H1 (cell line): ENCODE measurements around the gene PLLP. TPM values are rescaled to one million over a fixed set of nuclear protein-coding genes. Genes with fewer than 3 reads are reported as not detected.

Experiments
- CTCF ChIA-PET: fragments of 300-600 bp; sonication (Branson Sonifier 250); formaldehyde crosslinking; loops from one replicate; lab custom pipeline; 2021; ENCODE audit not compliant: partially characterized antibody; lab: Charles Lee
- POLR2A ChIA-PET: fragments of 300-600 bp; sonication (Branson Sonifier 250); formaldehyde crosslinking; loops from one replicate; lab custom pipeline; 2021; ENCODE audit warnings: inconsistent platforms; ENCODE audit not compliant: partially characterized antibody; lab: Charles Lee
- DNase-seq, 2 experiments: peaks; one replicate each; pipeline versions ENCODE4 v3.0.0 to v3.0.0-alpha.2; 2010 to 2022; ENCODE audit warnings: low spot score in 2 of 2, low read depth in 1 of 2, mixed read lengths in 1 of 2
- FAIRE-seq: peaks from 2 replicates; lab custom pipeline; 2011; peaks lifted over from hg19 to GRCh38; lab: Jason Lieb, UNC
- H2AFZ ChIP-seq: 2 replicates; pipeline ENCODE4 v1.8.1; 2012; ENCODE audit warnings: low read length, inconsistent platforms
- H2AK5ac ChIP-seq: 2 replicates; pipeline ENCODE4 v1.6.1; 2013; ENCODE audit warnings: low read depth, low read length
- H2BK120ac ChIP-seq: replicated peaks from 2 replicates; pipeline ENCODE3; 2013; ENCODE audit warnings: low read depth, low read length, inconsistent platforms
- H2BK12ac ChIP-seq: 2 replicates; pipeline ENCODE4 v1.6.1; 2013; ENCODE audit warnings: low read depth, low read length
- H2BK15ac ChIP-seq: 2 replicates; pipeline ENCODE4 v1.6.1; 2013; ENCODE audit warnings: low read length
- H2BK20ac ChIP-seq: 2 replicates; pipeline ENCODE4 v1.6.1; 2013; ENCODE audit warnings: low read length
- H2BK5ac ChIP-seq: 2 replicates; pipeline ENCODE4 v1.6.1; 2013; ENCODE audit warnings: low read depth, low read length
- H3K14ac ChIP-seq: 2 replicates; pipeline ENCODE4 v1.6.1; 2013; ENCODE audit warnings: inconsistent platforms; ENCODE audit not compliant: insufficient read length
- H3K18ac ChIP-seq: 2 replicates; pipeline ENCODE4 v1.6.1; 2013; ENCODE audit warnings: low read length; ENCODE audit errors: extremely low read depth
- H3K23ac ChIP-seq: 2 replicates; pipeline ENCODE4 v1.6.1; 2013; ENCODE audit warnings: inconsistent platforms; ENCODE audit not compliant: insufficient read length
- H3K23me2 ChIP-seq: 2 replicates; pipeline ENCODE4 v1.6.1; 2013; ENCODE audit warnings: low read depth, low read length
- H3K27ac ChIP-seq: 2 replicates; pipeline ENCODE4 v1.6.1; 2011; ENCODE audit warnings: low read depth, low read length, inconsistent platforms
- H3K27me3 ChIP-seq, 4 experiments: replicated peaks in 1 of 4; 1 replicate in 1 of 4; 2 replicates in 3 of 4; pipeline versions ENCODE4 v1.6.1 to v1.8.1; 2011 to 2013; ENCODE audit warnings: low read length in 3 of 4, mild to moderate bottlenecking in 3 of 4, inconsistent platforms in 2 of 4, mixed read lengths in 2 of 4, moderate library complexity in 1 of 4; ENCODE audit not compliant: control insufficient read depth in 3 of 4, insufficient read depth in 3 of 4; ENCODE audit errors: extremely low read depth in 1 of 4
- H3K36me3 ChIP-seq, 4 experiments: 2 replicates each; pipeline versions ENCODE4 v1.6.1 to v1.8.1; 2011 to 2013; ENCODE audit warnings: mild to moderate bottlenecking in 4 of 4, low read length in 3 of 4, moderate library complexity in 2 of 4, control low read depth in 1 of 4, inconsistent platforms in 1 of 4; ENCODE audit not compliant: insufficient read depth in 4 of 4, control insufficient read depth in 2 of 4
- H3K4ac ChIP-seq: replicated peaks from 2 replicates; pipeline ENCODE3; 2013; ENCODE audit warnings: low read length, low read depth, mixed read lengths, inconsistent platforms; ENCODE audit not compliant: insufficient read length
- H3K4me1 ChIP-seq, 4 experiments: replicated peaks in 1 of 4; 1 replicate in 1 of 4; 2 replicates in 3 of 4; pipeline versions ENCODE4 v1.6.1 to v1.8.1; 2011 to 2013; ENCODE audit warnings: low read length in 3 of 4, inconsistent platforms in 2 of 4, mixed read lengths in 1 of 4; ENCODE audit not compliant: insufficient read depth in 4 of 4, control insufficient read depth in 3 of 4
- H3K4me2 ChIP-seq, 2 experiments: 2 replicates each; pipeline versions ENCODE4 v1.6.1 to v1.8.1; 2011 to 2013; ENCODE audit warnings: low read depth in 2 of 2, low read length in 2 of 2, control low read depth in 1 of 2, inconsistent platforms in 1 of 2, mild to moderate bottlenecking in 1 of 2; ENCODE audit not compliant: insufficient read depth in 1 of 2
- H3K4me3 ChIP-seq, 4 experiments: fragments of 200-600, 300-600 bp in 1 of 4; sonication (generic), shearing (Covaris generic), sonication (Bioruptor Twin) in 1 of 4; 2 replicates each; pipeline versions ENCODE4 v1.5.1 to v1.8.1; 2011 to 2016; ENCODE audit warnings: low read length in 4 of 4, low read depth in 3 of 4, control low read depth in 2 of 4, inconsistent platforms in 2 of 4, mild to moderate bottlenecking in 2 of 4, mixed read lengths in 1 of 4, moderate library complexity in 1 of 4; ENCODE audit not compliant: insufficient read depth in 2 of 4; ENCODE audit errors: extremely low read depth in 1 of 4
- H3K56ac ChIP-seq: replicated peaks from 2 replicates; pipeline ENCODE3; 2013; ENCODE audit warnings: low read depth, mild to moderate bottlenecking, mixed read lengths, low read length, inconsistent platforms; ENCODE audit not compliant: insufficient read length
- H3K79me1 ChIP-seq: 2 replicates; pipeline ENCODE4 v1.6.1; 2013; ENCODE audit warnings: low read depth, low read length, control low read depth
- H3K79me2 ChIP-seq, 2 experiments: 2 replicates each; pipeline versions ENCODE4 v1.6.1 to v1.8.1; 2012 to 2013; ENCODE audit warnings: low read length in 2 of 2, mild to moderate bottlenecking in 2 of 2, inconsistent platforms in 1 of 2; ENCODE audit not compliant: insufficient read depth in 2 of 2, control insufficient read depth in 1 of 2
- H3K9ac ChIP-seq, 4 experiments: replicated peaks in 1 of 4; 1 replicate in 1 of 4; 2 replicates in 3 of 4; pipeline versions ENCODE4 v1.6.1 to v1.8.1; 2011 to 2013; ENCODE audit warnings: low read depth in 3 of 4, low read length in 3 of 4, control low read depth in 2 of 4, mild to moderate bottlenecking in 2 of 4, moderate library complexity in 2 of 4, inconsistent platforms in 1 of 4; ENCODE audit errors: extremely low read depth in 1 of 4
- H3K9me3 ChIP-seq, 2 experiments: 2 replicates each; pipeline versions ENCODE4 v1.6.1 to v1.8.1; 2012 to 2013; ENCODE audit warnings: mild to moderate bottlenecking in 2 of 2, moderate library complexity in 2 of 2, control low read depth in 1 of 2, inconsistent platforms in 1 of 2, low read depth in 1 of 2, low read length in 1 of 2, mixed read lengths in 1 of 2; ENCODE audit not compliant: insufficient read depth in 2 of 2
- H4K20me1 ChIP-seq, 2 experiments: replicated peaks in 1 of 2; 2 replicates each; pipeline versions ENCODE3 to v1.8.1; 2011 to 2013; ENCODE audit warnings: inconsistent platforms in 2 of 2, low read length in 2 of 2, mild to moderate bottlenecking in 1 of 2; ENCODE audit not compliant: insufficient read depth in 2 of 2, control insufficient read depth in 1 of 2
- H4K5ac ChIP-seq: 2 replicates; pipeline ENCODE4 v1.6.1; 2013; ENCODE audit warnings: low read length, low read depth, mixed read lengths, inconsistent platforms; ENCODE audit not compliant: insufficient read length
- H4K8ac ChIP-seq: 2 replicates; pipeline ENCODE4 v1.8.0; 2013; ENCODE audit warnings: mild to moderate bottlenecking, moderate library complexity, low read length, inconsistent platforms; ENCODE audit not compliant: insufficient read depth; ENCODE audit errors: extremely low read depth
- H4K91ac ChIP-seq: replicated peaks from 2 replicates; pipeline ENCODE3; 2013; ENCODE audit warnings: low read length, mixed read lengths, inconsistent platforms; ENCODE audit not compliant: insufficient read length
- NANOG ChIP-seq: IDR thresholded peaks from 2 replicates; pipeline ENCODE4 v1.6.1; 2011; ENCODE audit warnings: low read length, low read depth, mild to moderate bottlenecking, inconsistent platforms; ENCODE audit not compliant: insufficient read depth, poor library complexity, severe bottlenecking
- RNF2 ChIP-seq: fragments of 200-900, 300-1000 bp; sonication (generic); IDR thresholded peaks from 2 replicates; pipeline ENCODE4 v1.7.1; 2016; ENCODE audit warnings: borderline replicate concordance, low read depth, mild to moderate bottlenecking, antibody characterized with exemption, low read length; ENCODE audit not compliant: poor library complexity, severe bottlenecking; ENCODE audit errors: missing control alignments
- SIN3A ChIP-seq, 2 experiments: IDR thresholded peaks in 1 of 2; conservative IDR thresholded peaks in 1 of 2; 2 replicates each; pipeline ENCODE4 v1.6.1; 2011 to 2012; ENCODE audit warnings: low read length in 2 of 2, improper control_type of control experiment in 1 of 2, low read depth in 1 of 2, mild to moderate bottlenecking in 1 of 2
- SP2 ChIP-seq: IDR thresholded peaks from 2 replicates; pipeline ENCODE4 v1.6.1; 2012; ENCODE audit warnings: mild to moderate bottlenecking, low read length, inconsistent platforms
- TAF7 ChIP-seq: optimal IDR thresholded peaks from 2 replicates; pipeline ENCODE3; 2011; ENCODE audit warnings: low read depth, mild to moderate bottlenecking, inconsistent platforms, low read length, moderate library complexity, borderline replicate concordance
- polyA plus RNA-seq, 7 experiments: library from polyadenylated mRNA; depleted of rRNA in 3 of 7; stranded (reverse) in 5 of 7; unstranded in 2 of 7; fragments of >200 nt in 5 of 7; fragments of 200-250 nt in 2 of 7; gene quantifications; 1 replicate in 5 of 7; 2 replicates in 1 of 7; 4 replicates in 1 of 7; pipeline versions ENCODE4 v1.2.1 to v1.2.3, GENCODE V29; 2011 to 2013; ENCODE audit warnings: missing spikeins in 2 of 7, mixed read lengths in 2 of 7
- total RNA-seq: library from RNA; stranded (reverse); fragmentation: NEBNext Ultra II Directional; extraction: Animal tissue kit (Norgen Biotek cat#: 25700); gene quantifications from 2 replicates; pipeline ENCODE4 v1.2.1, GENCODE V29; 2021
- TF ChIP-seq, protein P1 (sequence below): IDR thresholded peaks from 2 replicates; pipeline ENCODE4 v1.6.1; 2012; ENCODE audit warnings: low read length, inconsistent platforms

PLLP gene
- total and polyA plus RNA-seq, 2 of the 8 experiments (the other 6 are each of a cell fraction or from before 2014, with no cell fraction given), result 2.9 to 10.6 TPM

- no peak overlapping the region for H2BK12ac ChIP-seq
- no peak overlapping the region for H2BK5ac ChIP-seq
- ChIA-PET POLR2A (interaction anchor here (1.4 kb wide), 1 partner anchor 11 kb away, joined by 3 read pairs; no protein-coding TSS in a partner anchor), CTCF (no interaction called here)
- no peak overlapping the region for H3K4ac ChIP-seq
- no peaks in the 10 kb centered on the region for H3K79me1 ChIP-seq
- H3K23me2 ChIP-seq, result peaks cover 2% of the 10 kb centered on the region
- no peak overlapping the region for H2AK5ac ChIP-seq
- H3K27ac ChIP-seq, result no peak overlapping the region
- no peak overlapping the region for H2BK15ac ChIP-seq
- H3K4me1 ChIP-seq, result no peaks in the 10 kb centered on the region
- no peak for DNase-seq
- no peak for TF ChIP-seq RNF2
- no peak for TF ChIP-seq NANOG
- TF ChIP-seq SIN3A (conservative IDR thresholded peaks at IDR 0.05 in 1 of 2, IDR thresholded peaks at IDR 0.05 in 1 of 2; ENCODE audit: low read depth in 1 of 2, low read length in 2 of 2), result no peak
- TF ChIP-seq, protein P1, sequence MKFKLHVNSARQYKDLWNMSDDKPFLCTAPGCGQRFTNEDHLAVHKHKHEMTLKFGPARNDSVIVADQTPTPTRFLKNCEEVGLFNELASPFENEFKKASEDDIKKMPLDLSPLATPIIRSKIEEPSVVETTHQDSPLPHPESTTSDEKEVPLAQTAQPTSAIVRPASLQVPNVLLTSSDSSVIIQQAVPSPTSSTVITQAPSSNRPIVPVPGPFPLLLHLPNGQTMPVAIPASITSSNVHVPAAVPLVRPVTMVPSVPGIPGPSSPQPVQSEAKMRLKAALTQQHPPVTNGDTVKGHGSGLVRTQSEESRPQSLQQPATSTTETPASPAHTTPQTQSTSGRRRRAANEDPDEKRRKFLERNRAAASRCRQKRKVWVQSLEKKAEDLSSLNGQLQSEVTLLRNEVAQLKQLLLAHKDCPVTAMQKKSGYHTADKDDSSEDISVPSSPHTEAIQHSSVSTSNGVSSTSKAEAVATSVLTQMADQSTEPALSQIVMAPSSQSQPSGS, result no peak
- no peak for TF ChIP-seq TAF7
- no peak for TF ChIP-seq SP2
- H3K56ac ChIP-seq, result no peak overlapping the region
- H3K36me3 ChIP-seq, result peaks cover 18 to 46% (median 34%) of the 10 kb centered on the region in 4 experiments; a peak in 7 of 8 replicates
- no peak overlapping the region for H3K18ac ChIP-seq
- H2BK120ac ChIP-seq, result no peak overlapping the region
- no peak for FAIRE-seq
- no peak overlapping the region for H3K4me2 ChIP-seq
- no peak overlapping the region for H4K8ac ChIP-seq
- no peak overlapping the region for H4K91ac ChIP-seq
- H2BK20ac ChIP-seq, result no peak overlapping the region
- H3K23ac ChIP-seq, result no peak overlapping the region
- H3K27me3 ChIP-seq, result no peaks in the 10 kb centered on the region
- no peaks in the 10 kb centered on the region for H3K79me2 ChIP-seq
- no peak overlapping the region for H3K14ac ChIP-seq
- H3K9ac ChIP-seq, result no peak overlapping the region
- no peak overlapping the region for H3K4me3 ChIP-seq
- no peaks in the 10 kb centered on the region for H4K20me1 ChIP-seq
- H2AFZ ChIP-seq, result no peak overlapping the region
- H3K9me3 ChIP-seq, result no peaks in the 10 kb centered on the region
- H4K5ac ChIP-seq, result no peak overlapping the region
These were observed 49.8 kb downstream of the PLLP start for GRCh38 chr16:57234707-57235092.
